Lower lobe of right lung (tissue), 2 donors: Measurements from ENCODE around the gene SOWAHB. TPM values are rescaled to one million over a fixed set of nuclear protein-coding genes. Genes with fewer than 3 reads are reported as not detected.

Experiments used
- ATAC-seq, 2 donors: fragments of 200-7000 bp; cut with Tn5 transposase; one replicate each; pipeline ENCODE4 v1.9.1; 2020 to 2022; ENCODE audit warnings: mild to moderate bottlenecking in 2 of 2, moderate library complexity in 2 of 2
- DNase-seq: peaks from one replicate; pipeline ENCODE4 v3.0.0-alpha.2; 2020
- H3K27ac ChIP-seq: fragments of 200-600 bp; one replicate; pipeline ENCODE4 v1.8.0; 2022
- H3K27me3 ChIP-seq: fragments of 200-600 bp; one replicate; pipeline ENCODE4 v1.8.0; 2022; ENCODE audit warnings: low read depth
- H3K36me3 ChIP-seq: fragments of 200-600 bp; one replicate; pipeline ENCODE4 v1.8.0; 2022; ENCODE audit warnings: mild to moderate bottlenecking
- H3K4me1 ChIP-seq: fragments of 200-600 bp; one replicate; pipeline ENCODE4 v1.8.0; 2022
- H3K4me3 ChIP-seq: fragments of 200-600 bp; one replicate; pipeline ENCODE4 v1.8.0; 2022; ENCODE audit warnings: mild to moderate bottlenecking
- H3K9me3 ChIP-seq: fragments of 200-600 bp; one replicate; pipeline ENCODE4 v1.8.0; 2022
- intact Hi-C: fragments of 100-400 bp; cut with DNase I; formaldehyde crosslinking; loops from one replicate; pipeline ENCODE4 v1.11.0; 2022
- total RNA-seq: library from RNA; stranded (reverse); fragmentation: NEBNext Ultra II Directional; extraction: Animal tissue kit (Norgen Biotek cat#: 25700); gene quantifications from one replicate; pipeline ENCODE4 v1.2.1, GENCODE V29; 2021
- TF ChIP-seq, protein P1 (sequence below): fragments of 200-600 bp; IDR thresholded peaks from one replicate; pipeline ENCODE4 v1.8.0; 2022; ENCODE audit warnings: antibody characterized with exemption, mild to moderate bottlenecking
- donor health status: DM: no; HTN: yes; CAD: no; lungs with severe emphysema.

The SOWAHB gene
- total RNA-seq, 1 donor from 2014 or later = 2.4 TPM

DNA sequence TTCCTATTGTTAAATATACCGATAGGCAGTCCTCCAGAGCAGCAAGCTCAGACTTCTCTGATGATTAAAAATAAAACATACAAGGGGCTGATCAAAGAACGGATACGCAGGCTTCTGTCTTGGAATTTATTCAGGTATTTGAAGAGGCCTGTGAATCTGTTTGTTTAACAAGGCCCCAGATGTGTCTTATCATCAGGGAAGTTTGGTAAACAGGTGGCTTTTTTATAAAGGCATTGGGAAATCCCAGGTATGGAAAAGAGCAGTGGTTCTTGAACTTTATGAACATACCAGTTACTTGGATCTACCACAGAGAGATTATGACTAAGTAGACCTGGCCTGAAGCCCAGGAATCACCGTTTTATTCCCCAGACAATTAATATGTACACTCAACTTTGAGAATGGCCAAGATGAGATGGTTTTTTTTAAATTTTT lies 47.9 kb downstream of the SOWAHB start:
- Histone ChIP-seq H3K4me3 (no peak overlapping the region), H3K36me3 (no peaks in the 10 kb centered on the region), H3K4me1 (no peaks in the 10 kb centered on the region), H3K9me3 (no peaks in the 10 kb centered on the region), H3K27ac (no peak overlapping the region), H3K27me3 (no peaks in the 10 kb centered on the region)
- intact Hi-C loops = no loop called here
- TF ChIP-seq, protein P1, sequence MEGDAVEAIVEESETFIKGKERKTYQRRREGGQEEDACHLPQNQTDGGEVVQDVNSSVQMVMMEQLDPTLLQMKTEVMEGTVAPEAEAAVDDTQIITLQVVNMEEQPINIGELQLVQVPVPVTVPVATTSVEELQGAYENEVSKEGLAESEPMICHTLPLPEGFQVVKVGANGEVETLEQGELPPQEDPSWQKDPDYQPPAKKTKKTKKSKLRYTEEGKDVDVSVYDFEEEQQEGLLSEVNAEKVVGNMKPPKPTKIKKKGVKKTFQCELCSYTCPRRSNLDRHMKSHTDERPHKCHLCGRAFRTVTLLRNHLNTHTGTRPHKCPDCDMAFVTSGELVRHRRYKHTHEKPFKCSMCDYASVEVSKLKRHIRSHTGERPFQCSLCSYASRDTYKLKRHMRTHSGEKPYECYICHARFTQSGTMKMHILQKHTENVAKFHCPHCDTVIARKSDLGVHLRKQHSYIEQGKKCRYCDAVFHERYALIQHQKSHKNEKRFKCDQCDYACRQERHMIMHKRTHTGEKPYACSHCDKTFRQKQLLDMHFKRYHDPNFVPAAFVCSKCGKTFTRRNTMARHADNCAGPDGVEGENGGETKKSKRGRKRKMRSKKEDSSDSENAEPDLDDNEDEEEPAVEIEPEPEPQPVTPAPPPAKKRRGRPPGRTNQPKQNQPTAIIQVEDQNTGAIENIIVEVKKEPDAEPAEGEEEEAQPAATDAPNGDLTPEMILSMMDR = no peak
- DNase-seq (no peak), ATAC-seq (no peak)

Other genes starting within 250 kb of the SOWAHB start
- gene SEPTIN11, start 51.6 kb upstream of the SOWAHB start, total RNA-seq = 127 TPM
- gene CCNI, start 177.8 kb upstream of the SOWAHB start, total RNA-seq = 327 TPM